GM12892 (cell line): ENCODE data around the gene USP7.
A peak's percentile ranks its signal among the peaks of the same experiment; 100 is the strongest.
"Not testable (repeated sequence)": the region's sequence is repeated elsewhere in the genome, so short reads cannot be mapped to it uniquely, and the experiment has no call there.

Source experiments
- DNase-seq: peaks from one replicate; pipeline ENCODE4 v3.0.0; 2011; ENCODE audit not compliant: insufficient read length
- FAIRE-seq: peaks from 2 replicates; lab custom pipeline; 2011; peaks lifted over from hg19 to GRCh38; lab: Jason Lieb, UNC
- POLR2A ChIP-seq: IDR thresholded peaks from 2 replicates; pipeline ENCODE4 v1.6.1; 2011; ENCODE audit warnings: low read depth, low read length, control low read depth
- POLR2AphosphoS5 ChIP-seq: IDR thresholded peaks from 2 replicates; pipeline ENCODE4 v1.6.1; 2011; ENCODE audit warnings: low read depth, low read length, control low read depth
- TAF1 ChIP-seq: IDR thresholded peaks from 2 replicates; pipeline ENCODE4 v1.6.1; 2011; ENCODE audit warnings: low read depth, mild to moderate bottlenecking, control low read depth, low read length, borderline replicate concordance

The USP7 gene

DNA sequence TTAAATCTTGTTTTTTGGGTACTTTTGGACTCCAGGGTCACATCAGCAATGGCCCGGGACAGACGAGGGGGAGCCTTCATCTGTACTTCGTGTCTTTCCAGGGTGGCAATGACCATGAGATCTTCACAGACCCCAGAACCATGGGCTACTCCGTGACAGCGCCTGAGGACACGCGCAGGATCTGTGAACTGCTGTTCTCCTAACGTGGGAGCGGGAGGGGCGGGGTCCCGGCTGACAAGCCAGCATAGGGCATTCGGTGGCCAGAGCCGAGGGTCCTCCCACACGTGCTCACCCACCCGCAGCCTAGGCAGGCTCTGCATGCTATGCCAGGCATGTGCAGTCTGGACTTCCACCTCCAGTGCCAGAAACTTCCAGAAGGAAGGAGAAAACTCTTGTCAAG, 116.1 kb downstream of the USP7 start:
- FAIRE-seq (no peak), DNase-seq (no peak)
- peak; percentile 35; the same call in 1 of the 2 replicates for TF ChIP-seq POLR2A
- TF ChIP-seq TAF1, result no peak
- peak; percentile 25; the same call in 1 of the 2 replicates for TF ChIP-seq POLR2AphosphoS5

GRCh38 chr16:8847145-8847544, 116.6 kb downstream of the USP7 start:
- no peak for DNase-seq
- FAIRE-seq, result no peak
- no peak for TF ChIP-seq POLR2A
- no peak for TF ChIP-seq TAF1
- TF ChIP-seq POLR2AphosphoS5, result no peak

GRCh38 chr16:8846401-8846932, 117.2 kb downstream of the USP7 start:
- FAIRE-seq, result no peak
- DNase-seq, result no peak
- TF ChIP-seq POLR2A, result no peak
- no peak for TF ChIP-seq POLR2AphosphoS5
- TF ChIP-seq TAF1, result no peak

GRCh38 chr16:8845699-8846298, 117.9 kb downstream of the USP7 start:
- DNase-seq, result no peak
- no peak for FAIRE-seq
- TF ChIP-seq TAF1 (no peak), POLR2A (no peak), POLR2AphosphoS5 (no peak)

DNA sequence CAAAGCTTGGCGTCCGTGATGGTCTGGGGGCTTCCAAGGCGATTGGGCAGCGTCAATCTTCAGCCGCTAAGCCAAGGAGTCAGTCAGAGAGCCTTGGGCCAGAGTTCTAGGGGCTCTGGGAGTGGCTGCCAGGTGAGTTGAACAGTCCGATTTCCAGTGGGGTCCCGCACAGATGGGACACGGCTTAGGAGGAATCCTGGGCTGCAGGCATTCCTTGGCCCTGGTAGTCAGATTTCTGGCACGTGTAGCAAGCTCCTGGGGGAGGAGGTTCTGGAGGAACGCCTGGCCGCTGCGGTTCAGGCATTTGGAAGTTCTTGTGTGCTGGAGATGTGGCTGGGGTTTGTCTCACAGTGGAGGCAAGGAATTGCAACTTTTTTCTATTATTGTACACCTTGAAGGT, 120.4 kb downstream of the USP7 start:
- FAIRE-seq, DNase-seq: not testable (repeated sequence)
